ENCODE results near the gene TAF3.

- no peak for TF ChIP-seq CTCF (IDR thresholded peaks at IDR 0.05)
- no peak for TF ChIP-seq POLR2AphosphoS5 (IDR thresholded peaks at IDR 0.05)
- TF ChIP-seq POLR2A (IDR thresholded peaks at IDR 0.05): no peak
- TF ChIP-seq EP300 (IDR thresholded peaks at IDR 0.05): no peak
Measured at GRCh38 chr10:7950981-7951847, 132.9 kb downstream of the TAF3 start.
